HepG2 (cell line): ENCODE results near the gene HAX1. TPM values are rescaled to one million over a fixed set of nuclear protein-coding genes. Genes with fewer than 3 reads are reported as not detected.

Experiments
- CBX1 ChIP-seq: IDR thresholded peaks from one replicate; pipeline ENCODE4 v1.6.1; 2016; ENCODE audit warnings: antibody characterized with exemption, low read depth
- CCAR2 ChIP-seq: fragments of 200-400 bp; formaldehyde crosslinking; optimal IDR thresholded peaks from 2 replicates; pipeline ENCODE3; 2018; ENCODE audit warnings: low read depth, mild to moderate bottlenecking, low read length, moderate library complexity
- GABPB1 ChIP-seq: IDR thresholded peaks from 2 replicates; pipeline ENCODE4 v1.6.1; 2016; ENCODE audit warnings: mild to moderate bottlenecking, missing genetic modification reagents, moderate library complexity, missing compliant biosample characterization
- KDM2A ChIP-seq: sonication (generic); formaldehyde crosslinking; IDR thresholded peaks from 2 replicates; pipeline ENCODE4 v1.4.0; 2020; ENCODE audit warnings: low read depth, missing genetic modification reagents, borderline replicate concordance
- KLF13 ChIP-seq: sonication (generic); formaldehyde crosslinking; IDR thresholded peaks from 2 replicates; pipeline ENCODE4 v1.4.0; 2020; ENCODE audit warnings: mild to moderate bottlenecking, missing genetic modification reagents
- NFAT5 ChIP-seq: sonication (generic); formaldehyde crosslinking; IDR thresholded peaks from 2 replicates; pipeline ENCODE4 v1.4.0; 2020; ENCODE audit warnings: missing genetic modification reagents
- PHF20 ChIP-seq: sonication (generic); formaldehyde crosslinking; IDR thresholded peaks from 2 replicates; pipeline ENCODE4 v1.5.0; 2020; ENCODE audit warnings: mild to moderate bottlenecking, missing genetic modification reagents
- PLSCR1 ChIP-seq: sonication (generic); formaldehyde crosslinking; IDR thresholded peaks from 2 replicates; pipeline ENCODE4 v1.5.0; 2020; ENCODE audit warnings: missing genetic modification reagents, mild to moderate bottlenecking, borderline replicate concordance
- PRDM10 ChIP-seq: sonication (generic); formaldehyde crosslinking; IDR thresholded peaks from 2 replicates; pipeline ENCODE4 v1.4.0; 2020; ENCODE audit warnings: low read depth, missing genetic modification reagents
- TFE3 ChIP-seq: IDR thresholded peaks from 2 replicates; pipeline ENCODE4 v1.6.1; 2016
- ZNF124 ChIP-seq: sonication (generic); formaldehyde crosslinking; IDR thresholded peaks from 2 replicates; pipeline ENCODE4 v1.4.0; 2020; ENCODE audit warnings: missing genetic modification reagents
- ZNF354B ChIP-seq: sonication (generic); formaldehyde crosslinking; IDR thresholded peaks from 2 replicates; pipeline ENCODE4 v1.8.0; 2022; ENCODE audit warnings: mild to moderate bottlenecking, missing genetic modification reagents
- ZNF414 ChIP-seq: sonication (generic); formaldehyde crosslinking; IDR thresholded peaks from 2 replicates; pipeline ENCODE4 v1.5.0; 2020; ENCODE audit warnings: missing genetic modification reagents
- ZNF747 ChIP-seq: sonication (generic); formaldehyde crosslinking; IDR thresholded peaks from 2 replicates; pipeline ENCODE4 v1.8.1; 2023; ENCODE audit warnings: missing genetic modification reagents, mild to moderate bottlenecking, borderline replicate concordance
- ZNF761 ChIP-seq: sonication (generic); formaldehyde crosslinking; conservative IDR thresholded peaks from 2 replicates; pipeline ENCODE4 v1.4.0; 2020; ENCODE audit warnings: mild to moderate bottlenecking, missing genetic modification reagents
- ZSCAN31 ChIP-seq: sonication (generic); formaldehyde crosslinking; IDR thresholded peaks from 2 replicates; pipeline ENCODE4 v1.5.0; 2020; ENCODE audit warnings: low read depth, mild to moderate bottlenecking, missing genetic modification reagents
- polyA plus RNA-seq, 8 experiments: library from polyadenylated mRNA; depleted of rRNA in 3 of 8; stranded (reverse) in 7 of 8; unstranded in 1 of 8; fragments of >200 nt; fragmentation: Illumina TruSeq in 4 of 8; extraction: Trizol in 4 of 8; gene quantifications; 2 replicates each; pipeline versions ENCODE4 v1.2.1 to v1.2.3, GENCODE V29; 2011 to 2016; ENCODE audit warnings: low read depth in 4 of 8, missing spikeins in 1 of 8, mixed read lengths in 1 of 8; ENCODE audit not compliant: insufficient read depth in 1 of 8
- total RNA-seq, 5 experiments: library from RNA; depleted of rRNA; stranded (reverse); fragments of >200 nt; fragmentation: Illumina TruSeq; extraction: Trizol; gene quantifications; 2 replicates each; pipeline ENCODE4 v1.2.3, GENCODE V29; 2016; ENCODE audit warnings: low read depth in 1 of 5

The HAX1 gene
- total and polyA plus RNA-seq, 2 of the 13 experiments (the other 11 are each of a cell fraction or from before 2014, with no cell fraction given): 89.2 to 128 TPM

GRCh38 chr1:154272217-154272998 is at the start of gene HAX1 (continued):
- 0 out of 2 replicates have a peak, but pooled peaks have one; percentile 39 for TF ChIP-seq NFAT5 (CRISPR knock-in tag)
- TF ChIP-seq ZSCAN31 (CRISPR knock-in tag): peak; percentile 84
- TF ChIP-seq CBX1: peak; percentile 61
- TF ChIP-seq ZNF354B (CRISPR knock-in tag): no peak
- peak; percentile 67 for TF ChIP-seq PRDM10
- TF ChIP-seq TFE3 (CRISPR knock-in tag): 0 out of 2 replicates have a peak, but pooled peaks have one; percentile 25
- peak; percentile 99 for TF ChIP-seq KDM2A (CRISPR knock-in tag)
- TF ChIP-seq ZNF414 (CRISPR knock-in tag): peak; percentile 29; the same call in 1 of the 2 replicates
- peak; percentile 86 for TF ChIP-seq ZNF747 (CRISPR knock-in tag)
- TF ChIP-seq CCAR2: no peak
- no peak for TF ChIP-seq KLF13 (CRISPR knock-in tag)
- 0 out of 2 replicates have a peak, but pooled peaks have one; percentile 79 for TF ChIP-seq ZNF124 (CRISPR knock-in tag)
- peak; percentile 84 for TF ChIP-seq GABPB1 (CRISPR knock-in tag)
- TF ChIP-seq ZNF761 (CRISPR knock-in tag): no peak
- TF ChIP-seq PHF20 (CRISPR knock-in tag): peak; percentile 97
- no peak for TF ChIP-seq PLSCR1 (CRISPR knock-in tag)
